ENCODE results near the gene OPN4.

The OPN4 gene, protein sequence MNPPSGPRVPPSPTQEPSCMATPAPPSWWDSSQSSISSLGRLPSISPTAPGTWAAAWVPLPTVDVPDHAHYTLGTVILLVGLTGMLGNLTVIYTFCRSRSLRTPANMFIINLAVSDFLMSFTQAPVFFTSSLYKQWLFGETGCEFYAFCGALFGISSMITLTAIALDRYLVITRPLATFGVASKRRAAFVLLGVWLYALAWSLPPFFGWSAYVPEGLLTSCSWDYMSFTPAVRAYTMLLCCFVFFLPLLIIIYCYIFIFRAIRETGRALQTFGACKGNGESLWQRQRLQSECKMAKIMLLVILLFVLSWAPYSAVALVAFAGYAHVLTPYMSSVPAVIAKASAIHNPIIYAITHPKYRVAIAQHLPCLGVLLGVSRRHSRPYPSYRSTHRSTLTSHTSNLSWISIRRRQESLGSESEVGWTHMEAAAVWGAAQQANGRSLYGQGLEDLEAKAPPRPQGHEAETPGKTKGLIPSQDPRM

DNA sequence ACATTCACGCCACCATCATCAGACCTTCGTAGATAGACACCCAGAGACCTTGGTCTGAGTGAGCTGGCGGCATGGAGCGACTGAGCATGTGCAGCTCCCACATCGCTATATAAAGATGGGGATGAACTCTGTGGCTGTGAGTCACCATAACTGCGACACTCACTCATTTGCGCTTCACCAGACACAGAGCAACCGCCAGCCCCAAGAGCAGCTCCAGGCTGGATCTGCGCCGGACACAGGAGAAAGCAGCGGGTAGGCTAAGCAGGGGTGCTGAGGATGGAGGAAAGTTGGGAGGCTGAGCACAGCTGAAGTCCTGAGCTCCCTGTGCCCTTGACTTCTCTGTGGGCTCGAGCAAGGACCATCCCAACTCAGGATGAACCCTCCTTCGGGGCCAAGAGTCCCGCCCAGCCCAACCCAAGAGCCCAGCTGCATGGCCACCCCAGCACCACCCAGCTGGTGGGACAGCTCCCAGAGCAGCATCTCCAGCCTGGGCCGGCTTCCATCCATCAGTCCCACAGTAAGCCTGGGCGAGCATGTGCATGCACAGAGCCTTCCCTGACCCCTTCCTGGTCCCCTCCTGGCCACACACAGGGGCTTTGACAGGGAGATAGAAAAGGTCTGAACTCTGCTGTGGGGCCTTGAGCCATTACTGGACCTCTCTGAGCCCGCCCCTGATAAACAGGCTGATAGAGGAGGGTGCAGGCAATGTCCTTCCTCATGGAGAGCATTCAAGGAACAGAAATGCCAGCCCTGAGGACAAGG, at the start of gene OPN4:
Gene OPN4 (plus strand): TSS at position 137 of the 762 bp plus-strand sequence. CDS start 237 bp downstream, at position 374.
- no peak for DNase-seq (ENCODE audit: low read depth)
- no peak within 1 kb of the TSS for H3K4me3 ChIP-seq (ENCODE audit: low read depth, low read length)
- TF ChIP-seq, protein P1, sequence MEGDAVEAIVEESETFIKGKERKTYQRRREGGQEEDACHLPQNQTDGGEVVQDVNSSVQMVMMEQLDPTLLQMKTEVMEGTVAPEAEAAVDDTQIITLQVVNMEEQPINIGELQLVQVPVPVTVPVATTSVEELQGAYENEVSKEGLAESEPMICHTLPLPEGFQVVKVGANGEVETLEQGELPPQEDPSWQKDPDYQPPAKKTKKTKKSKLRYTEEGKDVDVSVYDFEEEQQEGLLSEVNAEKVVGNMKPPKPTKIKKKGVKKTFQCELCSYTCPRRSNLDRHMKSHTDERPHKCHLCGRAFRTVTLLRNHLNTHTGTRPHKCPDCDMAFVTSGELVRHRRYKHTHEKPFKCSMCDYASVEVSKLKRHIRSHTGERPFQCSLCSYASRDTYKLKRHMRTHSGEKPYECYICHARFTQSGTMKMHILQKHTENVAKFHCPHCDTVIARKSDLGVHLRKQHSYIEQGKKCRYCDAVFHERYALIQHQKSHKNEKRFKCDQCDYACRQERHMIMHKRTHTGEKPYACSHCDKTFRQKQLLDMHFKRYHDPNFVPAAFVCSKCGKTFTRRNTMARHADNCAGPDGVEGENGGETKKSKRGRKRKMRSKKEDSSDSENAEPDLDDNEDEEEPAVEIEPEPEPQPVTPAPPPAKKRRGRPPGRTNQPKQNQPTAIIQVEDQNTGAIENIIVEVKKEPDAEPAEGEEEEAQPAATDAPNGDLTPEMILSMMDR (conservative IDR thresholded peaks at IDR 0.05; ENCODE audit: low read depth, low read length) = no peak

DNA sequence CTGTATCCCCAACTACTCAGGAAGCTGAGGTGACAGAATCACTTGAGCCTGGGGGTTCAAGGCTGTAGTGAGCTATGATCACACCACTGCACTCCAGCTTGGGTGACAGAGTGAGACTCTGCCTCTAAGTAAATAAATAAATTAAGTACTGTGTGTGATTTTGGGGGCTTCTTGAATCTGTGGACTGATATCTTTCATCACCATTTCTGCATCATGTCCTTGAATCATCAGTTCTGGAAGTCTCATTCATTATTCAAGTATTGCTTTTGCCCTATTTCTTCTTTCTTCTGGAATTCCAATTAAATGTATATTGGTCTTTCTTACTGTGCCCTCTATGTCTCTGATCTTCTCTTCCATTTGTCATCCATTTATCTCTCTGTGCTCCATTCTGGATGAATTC, 46.7 kb upstream of the OPN4 start:
- TF ChIP-seq, protein P1 (conservative IDR thresholded peaks at IDR 0.05; ENCODE audit: low read depth, low read length) = no peak

GRCh38 chr10:86609920-86610319, 44.4 kb upstream of the OPN4 start:
- TF ChIP-seq, protein P1 (conservative IDR thresholded peaks at IDR 0.05; ENCODE audit: low read depth, low read length) = no peak
- no peak for DNase-seq (ENCODE audit: low read depth)
- H3K4me3 ChIP-seq (ENCODE audit: low read depth, low read length) = no peak overlapping the region

More for the DNA sequence above, 46.7 kb upstream of the OPN4 start:
- DNase-seq (ENCODE audit: low read depth) = no peak
- H3K4me3 ChIP-seq (ENCODE audit: low read depth, low read length) = no peak overlapping the region

DNA sequence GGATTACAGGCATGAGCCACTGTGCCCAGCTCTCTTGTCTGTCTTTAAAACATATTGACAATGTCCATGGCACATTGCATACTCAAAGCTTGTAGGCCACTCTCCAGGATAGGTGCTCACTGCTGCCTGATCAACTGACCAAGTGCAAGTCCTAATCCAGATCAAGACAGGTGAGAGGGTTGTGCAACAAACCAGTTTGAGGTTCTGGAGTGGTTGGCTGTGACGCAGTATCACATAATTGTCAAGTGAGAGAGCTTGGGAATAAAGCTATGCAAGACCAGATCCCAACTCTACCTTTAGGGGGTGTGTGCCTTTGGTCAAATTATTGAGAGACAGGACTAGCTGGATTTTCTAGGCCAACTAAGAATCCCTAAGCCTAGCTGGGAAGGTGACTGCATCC, 43.0 kb upstream of the OPN4 start:
- no peak overlapping the region for H3K4me3 ChIP-seq (ENCODE audit: low read depth, low read length)
- DNase-seq (ENCODE audit: low read depth) = no peak
- TF ChIP-seq, protein P1 (conservative IDR thresholded peaks at IDR 0.05; ENCODE audit: low read depth, low read length) = no peak

DNA sequence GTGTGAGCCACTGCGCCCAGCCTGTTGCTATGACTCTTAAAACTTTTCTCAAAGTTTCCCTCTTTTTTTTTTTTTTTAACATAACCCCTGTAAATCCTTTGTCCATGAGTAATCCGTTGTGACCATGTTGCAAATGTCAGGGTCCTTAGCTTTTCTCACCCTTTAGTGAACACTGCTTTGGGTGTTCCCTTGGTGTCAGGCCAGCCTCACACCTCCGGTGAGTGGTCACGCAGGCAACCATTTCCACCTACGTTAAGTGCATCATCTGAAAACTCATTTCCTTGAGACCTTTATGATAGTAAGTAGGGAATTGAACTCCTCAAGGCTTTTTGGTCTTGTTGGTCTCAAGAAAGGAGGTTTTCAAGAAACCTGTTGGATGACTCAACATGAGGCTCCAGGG, 41.3 kb upstream of the OPN4 start:
- no peak overlapping the region for H3K4me3 ChIP-seq (ENCODE audit: low read depth, low read length)
- DNase-seq (ENCODE audit: low read depth) = no peak
- TF ChIP-seq, protein P1 (conservative IDR thresholded peaks at IDR 0.05; ENCODE audit: low read depth, low read length) = no peak

DNA sequence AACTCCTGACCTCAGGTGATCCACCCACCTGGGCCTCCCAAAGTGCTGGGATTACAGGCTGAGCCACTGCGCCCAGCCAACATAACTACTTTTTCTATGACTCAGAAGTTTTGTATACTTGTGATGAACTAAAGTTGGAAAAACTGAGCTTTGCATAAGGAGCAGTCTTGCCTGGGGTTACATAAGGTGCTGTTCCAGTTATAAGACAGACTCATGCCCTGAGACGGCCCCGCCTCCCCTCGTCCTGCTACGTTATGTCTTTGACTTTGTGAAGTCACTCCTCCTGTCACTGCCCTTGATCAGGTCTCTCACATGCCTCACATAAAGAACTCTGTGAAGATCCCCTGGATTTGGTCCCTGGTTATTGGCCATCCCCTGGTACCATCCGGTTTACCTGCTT, 40.4 kb upstream of the OPN4 start:
- H3K4me3 ChIP-seq (ENCODE audit: low read depth, low read length) = no peak overlapping the region
- no peak for DNase-seq (ENCODE audit: low read depth)
- TF ChIP-seq, protein P1 (conservative IDR thresholded peaks at IDR 0.05; ENCODE audit: low read depth, low read length) = no peak
